GM18520 (cell line): ENCODE data around the gene RNF225.
A peak's percentile ranks its signal among the peaks of the same experiment; 100 is the strongest.
"Not testable (repeated sequence)": the region's sequence is repeated elsewhere in the genome, so short reads cannot be mapped to it uniquely, and the experiment has no call there.

Experiments
- ATAC-seq: cut with Tn5 transposase; IDR thresholded peaks from one replicate; pipeline ENCODE4 v1.9.1; 2021; ENCODE audit not compliant: unreplicated experiment

The RNF225 gene

GRCh38 chr19:58407658-58408151 is 12.2 kb downstream of the RNF225 start:
- ATAC-seq: no peak

GRCh38 chr19:58408152-58409009 is 12.9 kb downstream of the RNF225 start, which contains the start of gene ZNF584:
Gene ZNF584, plus strand, starts transcription at chr19:58408649. Its CDS starts 499 bp downstream, at chr19:58409148.
- peak; percentile 89 for ATAC-seq

- no peak for ATAC-seq
Measured at GRCh38 chr19:58409010-58409790, 13.7 kb downstream of the RNF225 start.

- no peak for ATAC-seq
Measured at GRCh38 chr19:58416604-58417003, 21.1 kb downstream of the RNF225 start.

- ATAC-seq: no peak
Measured at GRCh38 chr19:58417071-58417470, 21.6 kb downstream of the RNF225 start.

- no peak for ATAC-seq
Measured at GRCh38 chr19:58428617-58429016, 33.2 kb downstream of the RNF225 start.

GRCh38 chr19:58429745-58430144 is 34.3 kb downstream of the RNF225 start:
- no peak for ATAC-seq

GRCh38 chr19:58434217-58434616 is 38.8 kb downstream of the RNF225 start:
- no peak for ATAC-seq

- ATAC-seq: peak; percentile 99
Measured at GRCh38 chr19:58439576-58440554, 44.4 kb downstream of the RNF225 start, which contains the start of gene ZNF132. Gene ZNF132, minus strand, starts transcription at chr19:58440153. Its CDS starts 332 bp downstream, at chr19:58439821.

- ATAC-seq: no peak
Measured at GRCh38 chr19:58440556-58440955, 45.1 kb downstream of the RNF225 start.

GRCh38 chr19:58442986-58443385 is 47.5 kb downstream of the RNF225 start:
- ATAC-seq: not testable (repeated sequence)
